Glutamatergic neuron (in vitro differentiated cells): Measurements from ENCODE around the gene ATP2C2. TPM values are rescaled to one million over a fixed set of nuclear protein-coding genes. Genes with fewer than 3 reads are reported as not detected.

Experiments
- DNase-seq: peaks from one replicate; pipeline ENCODE4 v3.0.0; 2022
- H3K27ac Mint-ChIP-seq: one replicate; pipeline ENCODE4 v1.8.0; 2020; ENCODE audit warnings: mild to moderate bottlenecking, mixed read lengths, inconsistent platforms; ENCODE audit not compliant: unreplicated experiment
- H3K27me3 Mint-ChIP-seq: one replicate; pipeline ENCODE4 v1.8.0; 2020; ENCODE audit warnings: mild to moderate bottlenecking, moderate library complexity, mixed read lengths, inconsistent platforms; ENCODE audit not compliant: unreplicated experiment
- H3K36me3 Mint-ChIP-seq: one replicate; pipeline ENCODE4 v1.8.0; 2020; ENCODE audit warnings: mild to moderate bottlenecking, mixed read lengths, inconsistent platforms; ENCODE audit not compliant: unreplicated experiment
- H3K4me1 Mint-ChIP-seq: one replicate; pipeline ENCODE4 v1.8.0; 2020; ENCODE audit warnings: mild to moderate bottlenecking, low read depth, mixed read lengths, inconsistent platforms; ENCODE audit not compliant: unreplicated experiment
- H3K4me3 Mint-ChIP-seq: one replicate; pipeline ENCODE4 v1.8.0; 2020; ENCODE audit warnings: mild to moderate bottlenecking, mixed read lengths, inconsistent platforms; ENCODE audit not compliant: unreplicated experiment
- H3K9me3 Mint-ChIP-seq: one replicate; pipeline ENCODE4 v1.8.0; 2020; ENCODE audit warnings: mild to moderate bottlenecking, moderate library complexity, mixed read lengths, inconsistent platforms; ENCODE audit not compliant: unreplicated experiment
- CTCF ChIP-seq: fragments of 200-600 bp; sonication (generic); IDR thresholded peaks from one replicate; pipeline ENCODE4 v1.5.0; 2021; ENCODE audit not compliant: partially characterized antibody, unreplicated experiment
- total RNA-seq: library from RNA; stranded (reverse); fragmentation: NEBNext Ultra II Directional; extraction: Animal tissue kit (Norgen Biotek cat#: 25700); gene quantifications from one replicate; pipeline ENCODE4 v1.2.1, GENCODE V29; 2021; ENCODE audit not compliant: unreplicated experiment

The ATP2C2 gene
- total RNA-seq, 1 donor from 2014 or later = not detected

- TF ChIP-seq CTCF = no peak
- Mint-ChIP-seq H3K36me3 (no peaks in the 10 kb centered on the region), H3K27me3 (peaks cover 8% of the 10 kb centered on the region), H3K9me3 (peaks cover 6% of the 10 kb centered on the region), H3K4me1 (no peaks in the 10 kb centered on the region), H3K4me3 (no peak overlapping the region), H3K27ac (no peak overlapping the region)
- DNase-seq = no peak
Observed at GRCh38 chr16:84366208-84366607, 2.1 kb upstream of the ATP2C2 start.

- H3K27ac Mint-ChIP-seq = no peak overlapping the region
- no peak overlapping the region for H3K4me3 Mint-ChIP-seq
- no peak for TF ChIP-seq CTCF
- no peaks in the 10 kb centered on the region for H3K36me3 Mint-ChIP-seq
- no peak for DNase-seq
- H3K27me3 Mint-ChIP-seq = peaks cover 8% of the 10 kb centered on the region
- no peaks in the 10 kb centered on the region for H3K4me1 Mint-ChIP-seq
- H3K9me3 Mint-ChIP-seq = peaks cover 6% of the 10 kb centered on the region
Observed at GRCh38 chr16:84367297-84367680, 1.0 kb upstream of the ATP2C2 start.

DNA sequence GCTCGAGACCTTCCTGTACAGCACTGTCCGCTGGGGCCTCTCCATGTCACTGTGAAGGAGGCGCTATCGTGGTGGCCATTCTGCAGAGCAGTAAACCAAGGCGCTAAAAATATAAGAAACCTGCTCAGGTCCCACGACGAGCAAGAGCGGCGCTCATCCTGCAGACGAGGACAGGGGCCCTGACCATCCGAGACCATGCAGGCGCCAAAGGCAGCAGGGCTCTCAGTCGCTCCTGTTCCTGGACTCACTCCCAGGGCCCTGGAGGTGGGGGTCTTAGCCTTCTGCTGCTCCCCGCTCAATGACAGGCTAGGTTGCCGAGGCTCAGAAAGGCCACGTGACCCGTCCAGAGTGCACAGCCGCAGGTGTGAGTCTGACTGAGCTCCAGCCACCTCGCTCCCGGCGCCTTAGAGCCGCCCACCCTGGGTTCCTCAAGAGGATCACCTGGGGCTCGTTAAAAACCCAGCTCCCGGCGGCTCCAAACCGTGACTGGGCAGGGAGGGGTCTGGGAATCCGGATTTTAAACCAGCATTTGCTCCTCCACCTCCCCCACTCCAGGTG is 509 bp upstream of the ATP2C2 start:
- no peak overlapping the region for H3K27ac Mint-ChIP-seq
- no peak for DNase-seq
- no peaks in the 10 kb centered on the region for H3K36me3 Mint-ChIP-seq
- H3K4me1 Mint-ChIP-seq = no peaks in the 10 kb centered on the region
- no peak overlapping the region for H3K4me3 Mint-ChIP-seq
- TF ChIP-seq CTCF = no peak
- peaks cover 6% of the 10 kb centered on the region for H3K9me3 Mint-ChIP-seq
- H3K27me3 Mint-ChIP-seq = peaks cover 8% of the 10 kb centered on the region

DNA sequence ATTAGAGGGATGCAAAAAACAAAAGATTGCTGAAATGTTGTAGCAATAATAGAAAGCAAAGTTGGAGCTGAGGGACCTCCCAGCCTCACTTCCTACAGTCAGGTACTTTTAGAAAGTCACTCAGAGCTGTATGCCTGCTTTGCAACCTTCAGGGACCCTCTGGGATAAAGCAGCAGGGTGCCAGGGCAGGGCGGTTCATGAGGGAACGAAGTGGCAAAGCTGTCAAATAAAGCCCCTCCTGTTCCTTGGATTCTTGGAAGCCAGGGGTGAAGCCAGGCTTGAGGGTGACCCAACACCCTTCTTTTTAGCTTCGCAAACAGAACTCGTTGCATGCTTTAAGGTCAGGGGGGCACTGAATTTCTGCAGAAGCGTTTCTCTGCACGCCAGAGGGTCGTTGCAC is 767 bp downstream of the ATP2C2 start:
- no peaks in the 10 kb centered on the region for H3K36me3 Mint-ChIP-seq

More for the DNA sequence above, 767 bp downstream of the ATP2C2 start:
- peak overlapping the region; percentile 61 for H3K4me3 Mint-ChIP-seq
- peaks cover 6% of the 10 kb centered on the region for H3K27me3 Mint-ChIP-seq
- no peak overlapping the region for H3K27ac Mint-ChIP-seq
- H3K9me3 Mint-ChIP-seq = peaks cover 6% of the 10 kb centered on the region
- TF ChIP-seq CTCF = no peak
- no peak for DNase-seq
- peaks cover 1% of the 10 kb centered on the region for H3K4me1 Mint-ChIP-seq
